HG03442 (cell line): ENCODE measurements around the gene FMO1.
"Not testable (repeated sequence)": the region's sequence is repeated elsewhere in the genome, so short reads cannot be mapped to it uniquely, and the experiment has no call there.

Experiments
- ATAC-seq: cut with Tn5 transposase; IDR thresholded peaks from one replicate; pipeline ENCODE4 v1.9.1; 2021; ENCODE audit warnings: mild to moderate bottlenecking, moderate library complexity; ENCODE audit not compliant: unreplicated experiment

The FMO1 gene

GRCh38 chr1:171248302-171248701 is at the start of gene FMO1:
Gene FMO1, plus strand, starts transcription at chr1:171248494. Its CDS starts 9,594 bp downstream, at chr1:171258088.
- ATAC-seq: no peak

- no peak for ATAC-seq
Measured at GRCh38 chr1:171204296-171204695, 44.0 kb upstream of the FMO1 start.

GRCh38 chr1:171206204-171206977 is 41.9 kb upstream of the FMO1 start:
- no peak for ATAC-seq

- no peak for ATAC-seq
Measured at GRCh38 chr1:171206978-171207355, 41.3 kb upstream of the FMO1 start.

GRCh38 chr1:171207377-171207776 is 40.9 kb upstream of the FMO1 start:
- no peak for ATAC-seq

- no peak for ATAC-seq
Measured at GRCh38 chr1:171210355-171210754, 37.9 kb upstream of the FMO1 start.

- no peak for ATAC-seq
Measured at GRCh38 chr1:171212607-171213351, 35.5 kb upstream of the FMO1 start.

GRCh38 chr1:171213559-171214454 is 34.5 kb upstream of the FMO1 start:
- ATAC-seq: no peak

GRCh38 chr1:171217658-171218443 is 30.4 kb upstream of the FMO1 start:
- no peak for ATAC-seq

GRCh38 chr1:171218661-171219060 is 29.6 kb upstream of the FMO1 start:
- no peak for ATAC-seq

GRCh38 chr1:171219346-171220080 is 28.8 kb upstream of the FMO1 start:
- no peak for ATAC-seq

GRCh38 chr1:171220081-171220420 is 28.2 kb upstream of the FMO1 start:
- ATAC-seq: no peak

- ATAC-seq: no peak
Measured at GRCh38 chr1:171220581-171221054, 27.7 kb upstream of the FMO1 start.

- no peak for ATAC-seq
Measured at GRCh38 chr1:171221665-171222591, 26.4 kb upstream of the FMO1 start.

GRCh38 chr1:171222936-171223335 is 25.4 kb upstream of the FMO1 start:
- no peak for ATAC-seq

- not testable (repeated sequence) for ATAC-seq
Measured at GRCh38 chr1:171224257-171224656, 24.0 kb upstream of the FMO1 start.

GRCh38 chr1:171226747-171227370 is 21.4 kb upstream of the FMO1 start:
- ATAC-seq: peak; percentile 88

- ATAC-seq: no peak
Measured at GRCh38 chr1:171231326-171231725, 17.0 kb upstream of the FMO1 start.
